ENCODE measurements around the gene CAPRIN1. TPM values are rescaled to one million over a fixed set of nuclear protein-coding genes. Genes with fewer than 3 reads are reported as not detected.

CAPRIN1 gene
- polyA plus RNA-seq, 1 donor (not counting 4 experiments of a cell fraction or from before 2014, with no cell fraction given): 207 TPM

DNA sequence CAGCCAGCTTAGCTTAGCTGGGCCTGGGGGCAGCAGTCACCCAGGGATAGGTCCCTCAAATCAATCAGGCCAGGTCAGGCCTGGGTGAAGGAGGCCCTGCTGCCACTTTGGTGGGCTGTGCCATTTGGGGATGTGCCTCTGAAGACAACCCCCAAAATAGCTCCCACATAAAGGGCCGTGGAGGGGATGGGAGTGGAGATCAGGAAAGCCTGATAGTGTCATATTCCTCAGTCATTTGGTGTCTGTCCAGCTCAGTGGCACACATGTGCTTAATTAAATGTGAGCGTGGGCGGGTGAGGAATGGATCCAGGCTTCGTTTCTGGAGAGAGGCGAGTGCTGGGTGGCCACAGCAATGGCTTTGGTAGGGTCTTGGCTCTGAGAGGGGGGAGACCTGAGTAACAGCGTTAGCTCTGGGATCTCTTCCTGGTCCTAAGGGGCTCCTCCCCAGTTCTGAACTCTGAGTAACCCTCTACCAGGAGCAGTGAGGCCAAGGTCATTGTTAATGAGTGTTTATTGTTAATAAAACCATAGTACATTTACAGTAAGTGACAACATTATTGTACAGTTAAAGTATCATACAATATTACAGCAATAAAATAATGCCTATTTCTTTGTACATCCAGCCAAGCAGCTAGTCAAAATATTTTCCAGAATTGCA is 99.1 kb downstream of the CAPRIN1 start:
- FAIRE-seq (no peak), DNase-seq (ENCODE audit: low read depth, low spot score) (no peak)
- Histone ChIP-seq H3K9me1 (ENCODE audit: control insufficient read depth, extremely low read depth, insufficient read depth, low read length) (no peaks in the 10 kb centered on the region), H3K4me3 (ENCODE audit: control insufficient read depth in 2 of 3, extremely low read depth in 1 of 3, insufficient read depth in 2 of 3, low read depth in 1 of 3, low read length in 3 of 3) (no peak overlapping the region), H4K20me1 (ENCODE audit: control insufficient read depth, extremely low read depth, insufficient read depth, low read length) (no peaks in the 10 kb centered on the region), H3K9ac (ENCODE audit: control insufficient read depth, extremely low read depth, insufficient read depth, low read length) (no peak overlapping the region), H3K4me1 (ENCODE audit: control insufficient read depth, extremely low read depth, insufficient read depth, low read length) (no peaks in the 10 kb centered on the region), H3K36me3 (ENCODE audit: control insufficient read depth in 2 of 2, extremely low read depth in 1 of 2, insufficient read depth in 2 of 2, low read length in 2 of 2) (peaks cover 42 to 44% of the 10 kb centered on the region in 2 experiments), H2AFZ (ENCODE audit: control insufficient read depth, low read length) (no peak overlapping the region), H3K4me2 (ENCODE audit: control insufficient read depth, extremely low read depth, insufficient read depth, low read depth, low read length) (no peak overlapping the region), H3K9me3 (ENCODE audit: control insufficient read depth, low read depth, low read length) (no peaks in the 10 kb centered on the region), H3K79me2 (ENCODE audit: control insufficient read depth, insufficient read depth, low read length) (no peaks in the 10 kb centered on the region), H3K27me3 (ENCODE audit: control insufficient read depth, extremely low read depth, insufficient read depth, low read length) (no peaks in the 10 kb centered on the region), H3K27ac (ENCODE audit: control insufficient read depth, insufficient read depth, low read length) (no peak overlapping the region)
- TF ChIP-seq, protein P1, sequence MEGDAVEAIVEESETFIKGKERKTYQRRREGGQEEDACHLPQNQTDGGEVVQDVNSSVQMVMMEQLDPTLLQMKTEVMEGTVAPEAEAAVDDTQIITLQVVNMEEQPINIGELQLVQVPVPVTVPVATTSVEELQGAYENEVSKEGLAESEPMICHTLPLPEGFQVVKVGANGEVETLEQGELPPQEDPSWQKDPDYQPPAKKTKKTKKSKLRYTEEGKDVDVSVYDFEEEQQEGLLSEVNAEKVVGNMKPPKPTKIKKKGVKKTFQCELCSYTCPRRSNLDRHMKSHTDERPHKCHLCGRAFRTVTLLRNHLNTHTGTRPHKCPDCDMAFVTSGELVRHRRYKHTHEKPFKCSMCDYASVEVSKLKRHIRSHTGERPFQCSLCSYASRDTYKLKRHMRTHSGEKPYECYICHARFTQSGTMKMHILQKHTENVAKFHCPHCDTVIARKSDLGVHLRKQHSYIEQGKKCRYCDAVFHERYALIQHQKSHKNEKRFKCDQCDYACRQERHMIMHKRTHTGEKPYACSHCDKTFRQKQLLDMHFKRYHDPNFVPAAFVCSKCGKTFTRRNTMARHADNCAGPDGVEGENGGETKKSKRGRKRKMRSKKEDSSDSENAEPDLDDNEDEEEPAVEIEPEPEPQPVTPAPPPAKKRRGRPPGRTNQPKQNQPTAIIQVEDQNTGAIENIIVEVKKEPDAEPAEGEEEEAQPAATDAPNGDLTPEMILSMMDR (optimal IDR thresholded peaks at IDR 0.05 in 1 of 3, IDR thresholded peaks at IDR 0.05 in 1 of 3, conservative IDR thresholded peaks at IDR 0.05 in 1 of 3; ENCODE audit: extremely low read depth in 1 of 3, insufficient read depth in 2 of 3, low read length in 3 of 3): no peak
- TF ChIP-seq EZH2 (IDR thresholded peaks at IDR 0.05; ENCODE audit: low read length): no peak
- dilution Hi-C loops (cut with MboI; ENCODE audit: extremely low pct_ligation_motif_present, low sequenced_read_pairs): no loop called here

Other genes starting within 250 kb of the CAPRIN1 start
- 0.53 to 1.1 TPM (median 0.57 TPM) in 3 replicates for gene LMO2, start 159.7 kb upstream of the CAPRIN1 start, polyA plus RNA-seq
- 36.1 to 44.0 TPM (median 42.1 TPM) in 3 replicates for gene NAT10, start 53.9 kb downstream of the CAPRIN1 start, polyA plus RNA-seq